ENCODE results near the gene HOXC12.

GRCh38 chr12:53969588-53970259 is 15.0 kb downstream of the HOXC12 start:
- TF ChIP-seq, protein P1, sequence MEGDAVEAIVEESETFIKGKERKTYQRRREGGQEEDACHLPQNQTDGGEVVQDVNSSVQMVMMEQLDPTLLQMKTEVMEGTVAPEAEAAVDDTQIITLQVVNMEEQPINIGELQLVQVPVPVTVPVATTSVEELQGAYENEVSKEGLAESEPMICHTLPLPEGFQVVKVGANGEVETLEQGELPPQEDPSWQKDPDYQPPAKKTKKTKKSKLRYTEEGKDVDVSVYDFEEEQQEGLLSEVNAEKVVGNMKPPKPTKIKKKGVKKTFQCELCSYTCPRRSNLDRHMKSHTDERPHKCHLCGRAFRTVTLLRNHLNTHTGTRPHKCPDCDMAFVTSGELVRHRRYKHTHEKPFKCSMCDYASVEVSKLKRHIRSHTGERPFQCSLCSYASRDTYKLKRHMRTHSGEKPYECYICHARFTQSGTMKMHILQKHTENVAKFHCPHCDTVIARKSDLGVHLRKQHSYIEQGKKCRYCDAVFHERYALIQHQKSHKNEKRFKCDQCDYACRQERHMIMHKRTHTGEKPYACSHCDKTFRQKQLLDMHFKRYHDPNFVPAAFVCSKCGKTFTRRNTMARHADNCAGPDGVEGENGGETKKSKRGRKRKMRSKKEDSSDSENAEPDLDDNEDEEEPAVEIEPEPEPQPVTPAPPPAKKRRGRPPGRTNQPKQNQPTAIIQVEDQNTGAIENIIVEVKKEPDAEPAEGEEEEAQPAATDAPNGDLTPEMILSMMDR (IDR thresholded peaks at IDR 0.05): no peak
- no peak for TF ChIP-seq POLR2A (IDR thresholded peaks at IDR 0.05)
